Bronchial epithelial cell (primary cell): ENCODE results near the gene TENM4. TPM values are rescaled to one million over a fixed set of nuclear protein-coding genes. Genes with fewer than 3 reads are reported as not detected.
A peak's percentile ranks its signal among the peaks of the same experiment; 100 is the strongest.

Experiments
- DNase-seq: peaks from one replicate; pipeline ENCODE4 v3.0.0-alpha.2; 2010; ENCODE audit warnings: low read depth
- FAIRE-seq: peaks from 2 replicates; lab custom pipeline; 2011; peaks lifted over from hg19 to GRCh38; lab: Jason Lieb, UNC
- H3K27me3 ChIP-seq: 2 replicates; pipeline ENCODE4 v1.5.1; 2011; ENCODE audit warnings: low read length; ENCODE audit not compliant: control insufficient read depth, insufficient read depth
- H3K36me3 ChIP-seq: 2 replicates; pipeline ENCODE4 v1.5.1; 2011; ENCODE audit warnings: low read length; ENCODE audit not compliant: control insufficient read depth, insufficient read depth
- H3K4me3 ChIP-seq: 2 replicates; pipeline ENCODE4 v1.5.1; 2011; ENCODE audit warnings: mild to moderate bottlenecking, low read depth, low read length, control low read depth
- CTCF ChIP-seq: IDR thresholded peaks from 2 replicates; pipeline ENCODE4 v1.5.1; 2011; ENCODE audit warnings: mild to moderate bottlenecking, moderate library complexity, low read length, control low read depth, inconsistent platforms; ENCODE audit not compliant: insufficient read depth, severe bottlenecking
- total RNA-seq: library from RNA; depleted of rRNA; stranded (reverse); fragments of >200 nt; gene quantifications from 2 replicates; pipeline ENCODE4 v1.2.1, GENCODE V29; 2014

The TENM4 gene
- total RNA-seq, 1 donor from 2014 or later, result 6.1 TPM

GRCh38 chr11:78912778-78913177 is 528.1 kb downstream of the TENM4 start:
- no peak for TF ChIP-seq CTCF
- Histone ChIP-seq H3K27me3 (no peaks in the 10 kb centered on the region), H3K36me3 (no peaks in the 10 kb centered on the region), H3K4me3 (no peak overlapping the region)
- FAIRE-seq, result no peak
- DNase-seq, result no peak

GRCh38 chr11:78910322-78910721 is 530.5 kb downstream of the TENM4 start:
- Histone ChIP-seq H3K4me3 (no peak overlapping the region), H3K36me3 (no peaks in the 10 kb centered on the region), H3K27me3 (no peaks in the 10 kb centered on the region)
- TF ChIP-seq CTCF, result no peak
- FAIRE-seq (no peak), DNase-seq (no peak)

GRCh38 chr11:78909386-78909785 is 531.4 kb downstream of the TENM4 start:
- Histone ChIP-seq H3K4me3 (no peak overlapping the region), H3K36me3 (no peaks in the 10 kb centered on the region), H3K27me3 (no peaks in the 10 kb centered on the region)
- FAIRE-seq (no peak), DNase-seq (no peak)
- no peak for TF ChIP-seq CTCF

- no peaks in the 10 kb centered on the region for H3K27me3 ChIP-seq
- H3K36me3 ChIP-seq, result no peaks in the 10 kb centered on the region
- no peak for FAIRE-seq
- no peak for TF ChIP-seq CTCF
- H3K4me3 ChIP-seq, result no peak overlapping the region
- DNase-seq, result peak; percentile 81
Observed at GRCh38 chr11:78907636-78908035, 533.2 kb downstream of the TENM4 start.

GRCh38 chr11:78906566-78906965 is 534.3 kb downstream of the TENM4 start:
- no peak for FAIRE-seq
- Histone ChIP-seq H3K27me3 (no peaks in the 10 kb centered on the region), H3K36me3 (no peaks in the 10 kb centered on the region), H3K4me3 (no peak overlapping the region)
- no peak for DNase-seq
- no peak for TF ChIP-seq CTCF

- H3K36me3 ChIP-seq, result no peaks in the 10 kb centered on the region
- no peak for DNase-seq
- FAIRE-seq, result peak; percentile 75
- no peak for TF ChIP-seq CTCF
- H3K4me3 ChIP-seq, result no peak overlapping the region
- H3K27me3 ChIP-seq, result no peaks in the 10 kb centered on the region
Observed at GRCh38 chr11:78905756-78906155, 535.1 kb downstream of the TENM4 start.
